Measurements from ENCODE around the gene GNAI2.

GNAI2 gene

DNA sequence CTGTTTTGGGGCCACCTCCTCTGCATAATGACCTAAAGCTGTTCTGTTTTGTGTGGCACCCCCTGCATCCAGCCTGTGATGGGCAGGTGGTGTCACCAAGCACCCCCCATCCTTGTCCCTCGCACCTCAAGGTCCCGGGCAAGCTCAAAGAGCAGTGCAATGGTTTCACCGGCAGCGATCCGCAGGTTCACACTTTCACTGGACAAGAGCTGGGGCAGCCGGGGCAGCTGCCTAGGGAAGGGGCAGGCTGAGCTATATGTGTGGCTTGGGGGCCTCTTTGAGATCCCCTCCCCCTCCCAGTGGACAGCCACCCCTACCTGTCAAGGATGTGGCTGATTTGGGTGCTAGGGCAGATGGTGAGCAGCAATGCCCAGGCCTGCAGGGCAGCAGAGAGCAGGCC, 53.1 kb downstream of the GNAI2 start:
- no peak for TF ChIP-seq CTCF (conservative IDR thresholded peaks at IDR 0.05)
- H3K27ac ChIP-seq, result no peak overlapping the region; the same call in 1 of the 2 replicates

DNA sequence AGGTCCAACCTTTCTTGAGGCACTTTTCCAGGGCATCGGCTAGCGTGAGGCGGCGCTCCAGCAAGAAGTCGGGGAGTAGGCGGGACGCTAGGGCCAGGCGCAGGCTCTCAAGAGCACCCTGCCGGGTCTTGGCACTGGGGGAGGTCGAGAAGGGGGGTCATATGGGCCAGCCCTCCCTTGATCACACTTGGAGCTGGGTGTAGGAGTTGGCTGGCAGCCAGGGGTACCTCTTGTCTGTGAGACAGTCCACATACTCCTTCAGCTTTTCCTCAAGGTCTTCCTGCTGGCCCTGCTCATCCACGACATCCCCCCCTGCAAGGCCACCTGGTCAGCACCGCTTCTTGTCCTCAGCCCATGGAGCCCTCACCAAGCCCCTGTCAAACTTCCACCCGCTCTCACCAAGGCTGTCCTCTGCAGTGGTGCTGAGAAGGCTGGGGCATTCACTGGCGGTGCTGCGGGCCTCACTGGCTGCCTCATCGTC, 54.2 kb downstream of the GNAI2 start:
- H3K27ac ChIP-seq, result peak overlapping the region; percentile 99
- TF ChIP-seq CTCF (conservative IDR thresholded peaks at IDR 0.05), result no peak

- TF ChIP-seq CTCF (conservative IDR thresholded peaks at IDR 0.05), result no peak
- peak within 1 kb of the TSS; percentile 99 for H3K27ac ChIP-seq
Observed at GRCh38 chr3:50292159-50293078, 56.4 kb downstream of the GNAI2 start, which contains the start of gene IFRD2. IFRD2 (minus strand) TSS chr3:50292429; CDS start chr3:50292274, 155 bp downstream.

GRCh38 chr3:50293079-50293801, 57.2 kb downstream of the GNAI2 start:
- H3K27ac ChIP-seq, result peak overlapping the region; percentile 99
- no peak for TF ChIP-seq CTCF (conservative IDR thresholded peaks at IDR 0.05)

- TF ChIP-seq CTCF (conservative IDR thresholded peaks at IDR 0.05), result no peak
- H3K27ac ChIP-seq, result no peak overlapping the region
Observed at GRCh38 chr3:50294089-50294488, 58.1 kb downstream of the GNAI2 start.

DNA sequence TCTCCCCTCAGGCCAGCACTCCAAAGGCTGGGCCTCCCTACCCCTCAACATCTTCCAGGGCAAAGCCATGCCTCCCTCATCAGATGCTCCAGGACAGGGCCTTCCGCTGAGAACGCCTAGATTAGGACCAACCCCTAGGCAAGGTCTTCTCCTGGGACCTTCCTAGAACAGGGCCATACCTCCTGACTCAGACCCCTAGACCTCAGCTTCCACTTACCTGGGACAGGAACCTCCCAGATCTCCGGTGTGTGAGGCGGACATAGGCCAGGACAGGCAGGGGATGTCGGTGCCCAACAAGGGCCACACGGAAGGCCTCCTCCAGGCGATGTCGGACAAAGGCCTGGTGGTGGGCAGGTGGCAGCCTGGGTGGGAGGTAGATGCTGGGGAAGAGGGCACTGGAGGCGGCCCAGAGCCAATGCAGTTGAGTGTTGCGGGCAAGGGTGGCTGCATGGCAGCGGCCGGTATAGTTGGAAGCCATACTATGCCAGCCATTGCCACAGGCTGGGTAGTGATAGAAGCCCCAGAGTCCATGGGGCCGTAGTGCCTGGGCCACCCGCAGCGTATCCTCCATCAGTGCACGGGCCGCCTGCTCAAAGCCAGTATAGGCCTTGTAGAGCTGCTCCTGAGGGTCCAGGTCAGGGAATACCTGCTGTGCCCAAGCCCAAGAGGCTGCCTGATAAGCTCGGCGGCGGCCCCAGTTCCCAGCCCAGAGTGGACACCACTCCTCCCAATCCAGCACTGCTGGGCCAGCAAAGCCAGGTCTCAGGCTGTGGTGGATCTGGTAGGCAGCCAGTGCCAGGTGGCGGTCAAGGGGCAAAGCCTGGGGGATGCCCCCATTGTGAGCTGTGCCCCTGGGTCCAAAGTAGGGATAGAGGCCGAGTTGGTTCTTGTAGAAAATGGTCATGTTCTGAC, 58.7 kb downstream of the GNAI2 start:
- no peak overlapping the region for H3K27ac ChIP-seq
- no peak for TF ChIP-seq CTCF (conservative IDR thresholded peaks at IDR 0.05)

All from VCaP (cell line).